ENCODE data around the gene UBR1.
"Not testable (repeated sequence)": the region's sequence is repeated elsewhere in the genome, so short reads cannot be mapped to it uniquely, and the experiment has no call there.

Gene UBR1

DNA sequence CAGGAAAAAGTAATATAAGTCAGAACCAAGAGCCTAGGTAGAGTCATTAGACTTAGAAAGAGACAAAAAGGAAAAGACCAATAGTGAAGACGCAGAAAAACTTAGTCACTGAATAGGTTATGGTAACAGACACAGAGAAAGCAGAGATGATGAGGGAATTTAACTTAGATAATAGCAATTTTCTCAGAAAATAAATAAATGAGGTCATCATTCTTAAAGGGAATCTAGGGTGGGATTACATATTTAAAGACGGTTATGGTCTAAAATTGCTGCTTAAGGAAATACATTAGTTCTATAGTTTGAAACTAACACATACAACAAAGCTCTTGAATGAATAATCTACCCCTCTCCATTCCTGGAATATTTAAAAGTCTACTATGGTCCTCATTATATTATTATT, 59.4 kb downstream of the UBR1 start:
- no peak for DNase-seq

- no peak for DNase-seq
Observed at GRCh38 chr15:43042885-43043284, 63.0 kb downstream of the UBR1 start.

DNA sequence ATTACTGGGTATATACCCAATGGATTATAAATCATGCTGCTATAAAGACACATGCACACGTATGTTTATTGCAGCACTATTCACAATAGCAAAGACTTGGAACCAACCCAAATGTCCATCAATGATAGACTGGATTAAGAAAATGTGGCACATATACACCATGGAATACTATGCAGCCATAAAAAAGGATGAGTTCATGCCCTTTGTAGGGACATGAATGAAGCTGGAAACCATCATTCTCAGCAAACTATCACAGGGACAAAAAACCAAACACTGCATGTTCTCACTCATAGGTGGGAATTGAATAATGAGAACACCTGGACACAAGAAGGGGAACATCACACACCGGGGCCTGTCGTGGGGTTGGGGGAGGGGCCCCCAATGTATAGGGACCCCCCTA, 64.8 kb downstream of the UBR1 start:
- not testable (repeated sequence) for DNase-seq

- DNase-seq = not testable (repeated sequence)
Observed at GRCh38 chr15:43035240-43035639, 70.6 kb downstream of the UBR1 start.

- no peak for DNase-seq
Observed at GRCh38 chr15:43029476-43029875, 76.4 kb downstream of the UBR1 start.

DNA sequence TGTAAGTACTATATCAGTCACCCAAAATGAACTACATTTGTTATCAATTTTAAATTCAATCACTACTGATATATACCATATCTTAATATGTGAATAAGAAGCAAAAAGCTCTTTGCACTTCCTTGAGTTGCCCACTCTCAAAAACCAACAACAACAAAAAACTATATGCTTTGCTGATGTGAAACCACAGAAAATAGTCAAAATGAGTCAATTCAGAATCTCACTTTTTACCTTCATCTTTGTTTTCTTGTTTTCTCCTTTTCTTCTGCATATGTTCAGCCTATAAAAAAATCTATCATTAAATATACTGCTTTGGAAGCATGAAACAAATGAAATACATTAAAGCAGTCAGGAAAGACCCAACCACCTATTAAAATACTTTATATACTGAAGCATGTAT, 80.7 kb downstream of the UBR1 start:
- DNase-seq = no peak

- DNase-seq = not testable (repeated sequence)
Observed at GRCh38 chr15:43014671-43015070, 91.2 kb downstream of the UBR1 start.

GRCh38 chr15:43009206-43009605, 96.6 kb downstream of the UBR1 start:
- DNase-seq = no peak

DNA sequence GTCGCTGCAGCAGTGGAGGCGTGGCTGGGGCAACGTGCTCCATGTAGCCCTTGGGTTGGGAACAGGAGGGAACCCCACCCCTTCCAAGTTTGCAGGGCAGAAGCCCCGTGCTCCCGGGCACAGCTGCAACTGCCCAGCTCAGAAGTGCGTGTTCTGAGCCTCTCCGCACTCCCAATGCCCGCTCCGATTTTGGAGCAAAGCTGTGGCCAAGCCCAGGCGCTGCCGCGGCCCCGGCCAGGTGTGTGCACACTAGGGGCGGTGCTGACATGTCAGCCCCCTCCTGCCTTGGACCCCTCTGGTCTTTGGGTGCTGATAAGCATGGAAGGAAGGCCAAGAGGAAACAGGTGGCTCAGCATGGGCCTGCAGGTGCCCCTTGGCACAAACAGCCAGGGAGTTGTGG, 97.7 kb downstream of the UBR1 start:
- no peak for DNase-seq

GRCh38 chr15:43007551-43007950, 98.3 kb downstream of the UBR1 start:
- DNase-seq = no peak

GRCh38 chr15:43006991-43007390, 98.8 kb downstream of the UBR1 start:
- DNase-seq = no peak

DNA sequence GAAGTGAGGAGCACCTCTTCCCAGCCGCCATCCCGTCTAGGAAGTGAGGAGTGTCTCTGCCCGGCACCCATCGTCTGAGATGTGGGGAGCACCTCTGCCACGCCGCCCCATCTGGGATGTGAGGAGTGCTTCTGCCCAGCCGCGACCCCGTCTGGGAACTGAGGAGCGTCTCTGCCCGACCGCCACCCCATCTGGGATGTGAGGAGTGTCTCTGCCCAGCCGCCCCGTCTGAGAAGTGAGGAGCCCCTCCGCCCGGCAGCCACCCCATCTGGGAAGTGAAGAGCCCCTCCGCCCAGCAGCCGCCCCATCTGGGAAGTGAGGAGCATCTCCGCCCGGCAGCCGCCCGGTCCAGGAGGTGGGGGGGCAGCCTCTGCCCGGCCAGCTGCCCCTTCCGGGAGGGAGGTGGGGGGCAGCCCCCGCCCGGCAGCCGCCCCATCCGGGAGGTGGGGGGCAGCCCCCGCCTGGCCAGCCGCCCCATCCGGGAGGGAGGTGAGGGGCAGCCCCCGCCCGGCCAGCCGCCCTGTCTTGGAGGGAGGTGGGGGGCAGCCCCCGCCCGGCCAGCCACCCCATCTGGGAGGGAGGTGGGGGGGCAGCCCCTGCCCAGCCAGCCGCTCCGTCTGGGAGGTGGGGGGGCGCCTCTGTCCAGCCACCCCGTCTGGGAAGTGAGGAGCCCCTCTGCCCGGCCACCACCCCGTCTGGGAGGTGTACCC, 100.8 kb downstream of the UBR1 start:
- DNase-seq = not testable (repeated sequence)

- no peak for DNase-seq
Observed at GRCh38 chr15:42999201-42999779, 106.5 kb downstream of the UBR1 start.

- no peak for DNase-seq
Observed at GRCh38 chr15:42996871-42997270, 109.0 kb downstream of the UBR1 start.

DNA sequence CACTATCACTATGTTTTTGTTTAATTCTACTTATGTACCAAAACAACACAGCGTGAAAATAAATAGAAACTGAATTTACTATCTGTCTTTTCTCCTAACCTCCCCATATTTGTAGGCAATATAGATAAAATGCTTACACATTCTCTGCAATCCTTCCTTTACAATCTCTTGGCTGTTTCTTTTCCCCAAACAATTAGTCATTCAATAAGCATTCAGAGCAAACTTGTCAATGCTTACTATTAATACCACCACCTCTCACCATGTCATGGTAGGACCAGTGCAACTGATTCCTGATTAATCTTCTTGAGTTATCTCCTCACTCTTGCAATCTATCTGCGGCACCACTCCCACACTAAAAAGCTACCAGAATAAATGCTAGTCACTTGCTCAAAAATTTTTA, 111.3 kb downstream of the UBR1 start:
- no peak for DNase-seq

GRCh38 chr15:42992626-42993025, 113.2 kb downstream of the UBR1 start:
- no peak for DNase-seq

GRCh38 chr15:42986693-42987342, 119.0 kb downstream of the UBR1 start:
- no peak for DNase-seq

DNA sequence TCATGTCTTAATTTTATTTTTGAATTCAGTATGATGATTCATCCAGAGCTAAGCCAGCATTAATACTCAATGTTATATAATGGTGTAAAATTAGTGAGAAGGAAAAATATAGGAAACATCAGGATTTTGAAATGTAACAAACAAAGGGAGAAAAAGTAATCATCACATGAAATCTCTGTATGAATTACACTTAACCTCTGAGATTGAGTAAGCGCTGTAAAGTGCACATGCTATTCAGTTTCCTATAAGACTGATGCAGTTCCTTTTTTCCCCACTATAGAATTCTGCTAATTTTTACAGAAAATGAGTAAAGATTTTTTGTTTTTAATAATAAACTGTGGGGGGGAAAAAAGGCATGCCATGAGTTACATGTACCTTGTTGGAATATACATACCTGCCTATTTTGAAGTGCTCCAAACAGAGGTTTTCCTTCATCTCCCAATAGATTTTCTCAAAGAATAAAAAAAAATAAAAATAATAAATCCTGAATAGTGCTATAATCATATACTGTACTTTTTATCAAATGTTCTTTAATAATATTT, 121.3 kb downstream of the UBR1 start:
- DNase-seq = no peak

DNA sequence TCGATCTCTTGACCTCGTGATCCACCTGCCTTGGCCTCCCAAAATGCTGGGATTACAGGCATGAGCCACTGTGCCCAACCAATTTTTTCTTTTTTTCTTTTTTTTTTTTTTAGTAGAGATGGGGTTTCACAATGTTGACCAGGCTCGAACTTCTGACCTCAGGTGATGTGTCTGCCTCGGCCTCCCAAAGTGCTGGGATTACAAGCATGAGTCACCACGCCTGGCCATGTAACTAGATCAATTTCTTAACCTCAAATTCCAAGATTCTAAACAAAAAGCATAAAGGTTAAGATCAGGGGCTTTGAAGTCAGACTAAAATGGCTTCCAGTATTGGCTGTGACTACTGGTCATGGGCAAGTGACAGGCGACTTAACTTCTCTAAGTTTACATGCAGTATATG, 126.7 kb downstream of the UBR1 start:
- not testable (repeated sequence) for DNase-seq

GRCh38 chr15:42974202-42974862, 131.5 kb downstream of the UBR1 start:
- DNase-seq = no peak

GRCh38 chr15:42973114-42973513, 132.7 kb downstream of the UBR1 start:
- DNase-seq = no peak

DNA sequence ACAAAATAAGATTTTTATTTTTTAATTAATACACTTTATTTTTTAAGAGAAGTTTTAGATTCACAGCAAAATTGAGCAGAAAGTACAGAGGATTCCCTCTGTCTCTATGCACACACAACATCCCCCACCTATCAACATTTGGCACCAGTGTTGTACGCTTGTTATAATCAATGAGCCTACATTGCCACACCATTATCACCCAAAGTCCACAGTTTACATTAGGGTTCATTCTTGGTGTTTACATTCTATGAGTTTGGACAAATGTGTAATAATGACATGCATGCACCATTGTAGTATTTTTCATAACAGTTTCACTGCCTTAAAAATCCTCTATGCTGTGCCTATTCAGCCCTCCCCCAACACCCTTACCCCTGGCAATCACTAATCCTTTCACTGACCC, 134.0 kb downstream of the UBR1 start:
- no peak for DNase-seq

- DNase-seq = no peak
Observed at GRCh38 chr15:42964476-42964875, 141.4 kb downstream of the UBR1 start.

GRCh38 chr15:42955518-42955917, 150.3 kb downstream of the UBR1 start:
- no peak for DNase-seq
